Trophoblast cell (in vitro differentiated cells and primary cell): Measurements from ENCODE around the gene MINDY1.

ENCODE experiments used
- DNase-seq, 2 donors: peaks; one replicate each; pipeline ENCODE4 v3.0.0-alpha.2; 2016
- H2AFZ ChIP-seq: 2 replicates; pipeline ENCODE4 v1.6.1; 2013; ENCODE audit warnings: low read length, moderate library complexity, mild to moderate bottlenecking; ENCODE audit not compliant: insufficient read depth, poor library complexity
- H2AK5ac ChIP-seq: 2 replicates; pipeline ENCODE4 v1.6.1; 2013; ENCODE audit warnings: mild to moderate bottlenecking, low read length
- H2BK120ac ChIP-seq: 2 replicates; pipeline ENCODE4 v1.6.1; 2013; ENCODE audit warnings: low read length, mild to moderate bottlenecking, moderate library complexity; ENCODE audit not compliant: insufficient read depth, poor library complexity
- H2BK12ac ChIP-seq: 2 replicates; pipeline ENCODE4 v1.6.1; 2013; ENCODE audit warnings: mild to moderate bottlenecking, low read length, moderate library complexity
- H2BK5ac ChIP-seq: 2 replicates; pipeline ENCODE4 v1.6.1; 2013; ENCODE audit warnings: low read length, low read depth, moderate library complexity, mild to moderate bottlenecking; ENCODE audit not compliant: poor library complexity
- H3K14ac ChIP-seq: 2 replicates; pipeline ENCODE4 v1.6.1; 2013; ENCODE audit warnings: mild to moderate bottlenecking, low read length
- H3K18ac ChIP-seq: 2 replicates; pipeline ENCODE4 v1.6.1; 2013; ENCODE audit warnings: mild to moderate bottlenecking, low read length
- H3K23ac ChIP-seq: 2 replicates; pipeline ENCODE4 v1.6.1; 2013; ENCODE audit warnings: low read length
- H3K27ac ChIP-seq: 2 replicates; pipeline ENCODE4 v1.5.1; 2013; ENCODE audit warnings: low read depth, mild to moderate bottlenecking, inconsistent platforms, low read length, moderate library complexity
- H3K27me3 ChIP-seq: 2 replicates; pipeline ENCODE4 v1.6.1; 2013; ENCODE audit warnings: inconsistent platforms, mild to moderate bottlenecking, low read length, moderate library complexity; ENCODE audit not compliant: insufficient read depth
- H3K36me3 ChIP-seq, 2 experiments: 1 replicate in 1 of 2; 2 replicates in 1 of 2; pipeline ENCODE4 v1.6.1; 2013; ENCODE audit warnings: low read length in 2 of 2, mild to moderate bottlenecking in 2 of 2, moderate library complexity in 1 of 2; ENCODE audit not compliant: insufficient read depth in 2 of 2, control insufficient read depth in 1 of 2
- H3K4ac ChIP-seq: 2 replicates; pipeline ENCODE4 v1.6.1; 2013; ENCODE audit warnings: low read depth, mild to moderate bottlenecking, low read length, moderate library complexity
- H3K4me1 ChIP-seq, 2 experiments: 1 replicate in 1 of 2; 2 replicates in 1 of 2; pipeline ENCODE4 v1.6.1; 2013; ENCODE audit warnings: low read length in 2 of 2, mild to moderate bottlenecking in 2 of 2, moderate library complexity in 1 of 2; ENCODE audit not compliant: insufficient read depth in 2 of 2, control insufficient read depth in 1 of 2
- H3K4me2 ChIP-seq: 2 replicates; pipeline ENCODE4 v1.6.1; 2013; ENCODE audit warnings: inconsistent platforms, mild to moderate bottlenecking, low read length, moderate library complexity
- H3K4me3 ChIP-seq: 2 replicates; pipeline ENCODE4 v1.5.1; 2013; ENCODE audit warnings: mild to moderate bottlenecking, low read depth, low read length, inconsistent platforms
- H3K79me1 ChIP-seq: one replicate; pipeline ENCODE4 v1.6.1; 2013; ENCODE audit warnings: low read length
- H3K79me2 ChIP-seq: 2 replicates; pipeline ENCODE4 v1.6.1; 2013; ENCODE audit warnings: low read length, mild to moderate bottlenecking; ENCODE audit not compliant: control insufficient read depth, insufficient read depth, poor library complexity
- H3K9ac ChIP-seq: 2 replicates; pipeline ENCODE4 v1.6.1; 2013; ENCODE audit warnings: mild to moderate bottlenecking, low read length
- H3K9me3 ChIP-seq: 2 replicates; pipeline ENCODE4 v1.6.1; 2013; ENCODE audit warnings: low read depth, mild to moderate bottlenecking, control low read depth, inconsistent platforms, low read length; ENCODE audit not compliant: insufficient read depth
- H4K12ac ChIP-seq: 2 replicates; pipeline ENCODE4 v1.6.1; 2013; ENCODE audit warnings: low read depth, mild to moderate bottlenecking, low read length, moderate library complexity
- H4K8ac ChIP-seq: 2 replicates; pipeline ENCODE4 v1.6.1; 2013; ENCODE audit warnings: low read depth, mild to moderate bottlenecking, low read length, moderate library complexity
- H4K91ac ChIP-seq: one replicate; pipeline ENCODE4 v1.6.1; 2013; ENCODE audit warnings: low read depth, mild to moderate bottlenecking, low read length, moderate library complexity
- WGBS: extraction: QIAGEN DNeasy Blood & Tissue Kit; methylation state at CpG from one replicate; pipeline ENCODE4 v1.1.7; 2013; ENCODE audit warnings: missing lambda C conversion rate; ENCODE audit not compliant: insufficient read length, insufficient coverage; ENCODE audit errors: extremely low coverage; 5-methylcytosine and 5-hydroxymethylcytosine counted together

The MINDY1 gene

GRCh38 chr1:150999926-151000325 is 6.8 kb downstream of the MINDY1 start:
- Histone ChIP-seq H3K9ac (no peak overlapping the region), H3K4me2 (no peak overlapping the region), H3K18ac (no peak overlapping the region), H3K14ac (no peak overlapping the region), H3K23ac (no peak overlapping the region), H4K12ac (no peak overlapping the region), H4K91ac (no peak overlapping the region), H2BK12ac (no peak overlapping the region), H3K79me2 (no peaks in the 10 kb centered on the region), H3K9me3 (no peaks in the 10 kb centered on the region), H3K36me3 (peaks cover 2% of the 10 kb centered on the region in 2 experiments), H3K4me3 (no peak overlapping the region), H3K79me1 (no peaks in the 10 kb centered on the region), H2BK5ac (no peak overlapping the region), H3K27me3 (no peaks in the 10 kb centered on the region), H2BK120ac (no peak overlapping the region), H3K4ac (no peak overlapping the region), H4K8ac (no peak overlapping the region), H3K4me1 (no peaks in the 10 kb centered on the region), H2AFZ (no peak overlapping the region), H2AK5ac (no peak overlapping the region), H3K27ac (no peak overlapping the region)
- no peak for DNase-seq
- no CpG with 5 or more reads among the region's 2 CpGs for WGBS

- WGBS: no CpG with 5 or more reads among the region's 17 CpGs
- no peak overlapping the region for H3K9ac ChIP-seq
- no peak overlapping the region for H3K27ac ChIP-seq
- no peak overlapping the region for H2AK5ac ChIP-seq
- H4K91ac ChIP-seq: no peak overlapping the region
- H3K79me2 ChIP-seq: no peaks in the 10 kb centered on the region
- H3K4me1 ChIP-seq: no peaks in the 10 kb centered on the region
- no peak overlapping the region for H3K18ac ChIP-seq
- no peaks in the 10 kb centered on the region for H3K79me1 ChIP-seq
- H3K23ac ChIP-seq: no peak overlapping the region
- H3K4me3 ChIP-seq: no peak overlapping the region
- no peak overlapping the region for H4K12ac ChIP-seq
- H3K9me3 ChIP-seq: no peaks in the 10 kb centered on the region
- no peak overlapping the region for H2BK120ac ChIP-seq
- no peak for DNase-seq
- no peaks in the 10 kb centered on the region for H3K27me3 ChIP-seq
- no peak overlapping the region for H3K4me2 ChIP-seq
- no peak overlapping the region for H4K8ac ChIP-seq
- peaks cover 2% of the 10 kb centered on the region in 2 experiments for H3K36me3 ChIP-seq
- H2BK5ac ChIP-seq: no peak overlapping the region
- no peak overlapping the region for H3K4ac ChIP-seq
- no peak overlapping the region for H2BK12ac ChIP-seq
- no peak overlapping the region for H3K14ac ChIP-seq
- H2AFZ ChIP-seq: no peak overlapping the region
Observed at GRCh38 chr1:150999051-150999674, 7.5 kb downstream of the MINDY1 start.

- Histone ChIP-seq H3K4me1 (no peaks in the 10 kb centered on the region), H2AFZ (no peak overlapping the region), H2BK12ac (no peak overlapping the region), H2BK120ac (no peak overlapping the region), H3K18ac (no peak overlapping the region), H3K27me3 (no peaks in the 10 kb centered on the region), H3K36me3 (peaks cover 2% of the 10 kb centered on the region in 2 experiments), H3K79me1 (no peaks in the 10 kb centered on the region), H4K8ac (no peak overlapping the region), H3K4me3 (no peak overlapping the region), H2AK5ac (no peak overlapping the region), H3K27ac (no peak overlapping the region), H3K9ac (no peak overlapping the region), H4K91ac (no peak overlapping the region), H2BK5ac (no peak overlapping the region), H3K9me3 (no peaks in the 10 kb centered on the region), H3K14ac (no peak overlapping the region), H3K79me2 (no peaks in the 10 kb centered on the region), H3K4me2 (no peak overlapping the region), H4K12ac (no peak overlapping the region), H3K23ac (no peak overlapping the region), H3K4ac (no peak overlapping the region)
- DNase-seq: no peak
- no CpG with 5 or more reads among the region's 5 CpGs for WGBS
Observed at GRCh38 chr1:150997949-150998348, 8.8 kb downstream of the MINDY1 start.

GRCh38 chr1:150997126-150997872 is 9.4 kb downstream of the MINDY1 start:
- no peak overlapping the region for H4K8ac ChIP-seq
- WGBS: no CpG with 5 or more reads among the region's 20 CpGs
- DNase-seq: no peak

More at GRCh38 chr1:150997126-150997872, 9.4 kb downstream of the MINDY1 start:
- no peaks in the 10 kb centered on the region for H3K9me3 ChIP-seq
- H3K4me2 ChIP-seq: no peak overlapping the region
- peaks cover 2% of the 10 kb centered on the region in 2 experiments for H3K36me3 ChIP-seq
- H4K91ac ChIP-seq: no peak overlapping the region
- H3K79me2 ChIP-seq: no peaks in the 10 kb centered on the region
- no peak overlapping the region for H3K4ac ChIP-seq
- H3K14ac ChIP-seq: no peak overlapping the region
- H3K9ac ChIP-seq: no peak overlapping the region
- no peak overlapping the region for H2BK12ac ChIP-seq
- no peaks in the 10 kb centered on the region for H3K79me1 ChIP-seq
- H2BK120ac ChIP-seq: no peak overlapping the region
- no peak overlapping the region for H3K23ac ChIP-seq
- H4K12ac ChIP-seq: no peak overlapping the region
- H2AFZ ChIP-seq: no peak overlapping the region
- no peak overlapping the region for H3K18ac ChIP-seq
- H3K27ac ChIP-seq: no peak overlapping the region
- H3K27me3 ChIP-seq: no peaks in the 10 kb centered on the region
- no peak overlapping the region for H2BK5ac ChIP-seq
- H2AK5ac ChIP-seq: no peak overlapping the region
- H3K4me1 ChIP-seq: no peaks in the 10 kb centered on the region
- H3K4me3 ChIP-seq: no peak overlapping the region
